ENCODE data around the gene ROR1.
"Not testable (repeated sequence)": the region's sequence is repeated elsewhere in the genome, so short reads cannot be mapped to it uniquely, and the experiment has no call there.

ROR1 gene

GRCh38 chr1:64062529-64062928 lies 288.7 kb downstream of the ROR1 start:
- no peak for DNase-seq (ENCODE audit: low read depth)

DNA sequence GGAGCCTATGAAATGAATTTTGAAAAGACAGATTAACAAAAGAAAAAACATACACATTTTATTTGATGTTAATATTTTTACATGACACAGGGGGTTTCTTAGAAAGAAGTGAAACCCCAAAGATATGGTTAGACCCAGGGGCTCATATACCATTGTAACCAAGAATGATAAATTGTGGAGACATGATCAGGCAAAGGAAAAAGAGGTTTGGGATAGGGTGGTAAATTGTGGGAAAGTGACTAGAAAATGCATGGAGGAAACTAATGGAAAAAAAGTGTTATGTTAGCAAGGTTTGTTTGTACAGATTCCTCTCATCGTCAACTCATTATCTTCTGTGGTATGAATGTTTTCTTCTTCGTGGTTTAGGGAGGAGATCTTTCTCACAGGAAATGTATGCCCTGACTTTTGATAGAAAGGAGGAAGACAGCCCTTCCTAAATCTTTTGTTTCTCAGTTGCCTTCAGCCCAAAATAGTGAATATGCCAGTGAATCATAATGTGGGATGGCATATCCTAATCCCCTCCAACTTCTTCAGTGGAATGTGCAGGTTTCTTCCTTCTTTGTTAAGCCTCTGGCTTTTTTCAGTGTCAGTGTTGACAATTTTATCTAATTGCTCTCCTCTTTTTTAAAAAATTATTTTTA lies 289.2 kb downstream of the ROR1 start:
- DNase-seq (ENCODE audit: low read depth): no peak

DNA sequence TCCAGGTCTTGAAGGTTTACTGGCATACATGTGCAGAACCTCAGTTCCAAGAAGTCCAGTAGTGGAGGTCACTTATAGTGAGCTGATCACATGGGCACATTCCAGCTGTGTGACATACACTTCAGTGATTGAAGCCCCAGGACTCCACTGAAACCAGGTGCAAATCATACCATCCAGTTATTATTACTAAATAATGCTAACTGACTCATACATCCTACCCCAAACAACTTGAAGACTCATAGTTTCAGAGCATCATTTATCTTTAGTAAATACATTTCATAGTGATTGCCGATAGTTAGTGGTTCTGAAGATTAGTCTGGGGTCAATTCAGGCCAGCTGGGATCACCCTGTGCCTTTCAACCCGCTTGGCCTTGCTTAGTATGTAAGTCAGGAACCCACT lies 291.8 kb downstream of the ROR1 start:
- no peak for DNase-seq (ENCODE audit: low read depth)

GRCh38 chr1:64072089-64072793 lies 298.4 kb downstream of the ROR1 start:
- DNase-seq (ENCODE audit: low read depth): no peak

DNA sequence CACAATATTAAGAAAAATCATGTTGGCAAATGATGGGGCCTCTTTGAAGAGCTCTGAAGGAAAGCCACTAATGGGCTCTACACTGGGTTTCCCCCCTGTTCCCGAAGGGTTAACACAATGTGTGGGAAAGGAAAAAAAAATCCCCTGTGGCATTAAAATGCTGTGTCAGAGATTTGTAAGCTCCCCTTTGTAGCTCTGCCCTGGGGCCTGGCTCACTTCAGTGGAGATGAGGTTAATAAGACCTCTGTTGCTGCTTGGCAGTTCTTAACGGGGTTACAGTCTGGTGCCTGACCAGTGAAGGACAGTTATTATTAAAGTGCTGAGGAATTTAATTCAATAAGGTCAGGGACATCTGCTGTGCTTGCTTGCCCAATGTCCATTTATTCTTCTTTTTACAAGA lies 299.9 kb downstream of the ROR1 start:
- no peak for DNase-seq (ENCODE audit: low read depth)

DNA sequence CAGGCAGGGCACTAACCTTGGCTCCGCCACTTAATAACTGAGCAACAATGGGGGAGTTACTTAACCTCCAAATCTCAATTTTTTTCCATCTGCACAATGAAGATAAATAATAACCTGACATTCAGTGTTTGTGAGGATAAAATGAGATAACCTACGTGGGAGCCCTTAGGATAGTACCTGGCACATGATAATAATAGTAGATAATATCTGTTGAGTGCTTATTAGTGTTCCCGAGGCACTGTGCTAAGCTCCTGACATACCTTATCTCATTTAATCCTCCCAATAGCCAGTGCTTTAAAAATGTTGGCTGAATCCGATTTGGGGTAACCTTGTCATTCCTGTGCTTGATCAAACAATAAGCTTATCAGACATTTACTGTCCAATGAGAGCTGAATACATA lies 300.9 kb downstream of the ROR1 start:
- DNase-seq (ENCODE audit: low read depth): no peak

GRCh38 chr1:64077281-64077940 lies 303.6 kb downstream of the ROR1 start:
- DNase-seq (ENCODE audit: low read depth): no peak

DNA sequence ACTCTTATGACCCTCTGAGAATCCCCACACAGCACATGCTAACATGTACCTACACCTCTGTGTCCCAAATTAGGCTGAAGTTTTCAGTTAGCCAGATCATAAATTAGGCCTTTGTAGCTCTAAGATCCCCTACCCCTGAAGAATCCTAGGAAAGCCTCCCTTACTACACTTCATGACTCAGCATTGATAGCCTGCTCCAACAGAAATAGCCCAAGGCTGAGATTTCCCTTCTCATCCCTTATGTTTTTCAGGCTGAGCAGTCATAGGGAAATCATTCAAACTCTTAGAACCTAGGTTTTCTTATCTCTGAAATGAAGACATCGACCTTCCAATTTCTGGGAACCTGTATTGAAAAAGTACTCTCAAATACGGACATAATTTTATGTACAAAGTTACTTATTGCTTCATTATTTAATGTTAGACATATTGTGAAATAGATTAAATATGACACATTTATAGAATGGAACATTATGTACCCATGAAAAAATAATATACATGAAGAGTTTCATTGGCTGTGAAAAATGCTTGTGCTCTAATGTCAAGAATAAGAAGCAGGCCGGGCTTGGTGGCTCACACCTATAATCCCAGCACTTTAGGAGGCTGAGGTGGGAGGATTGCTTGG lies 307.2 kb downstream of the ROR1 start:
- DNase-seq (ENCODE audit: low read depth): no peak

- peak; percentile 43 for DNase-seq (ENCODE audit: low read depth)
These were observed 308.6 kb downstream of the ROR1 start for GRCh38 chr1:64082459-64082858.

GRCh38 chr1:64084451-64084850 lies 310.6 kb downstream of the ROR1 start:
- no peak for DNase-seq (ENCODE audit: low read depth)

DNA sequence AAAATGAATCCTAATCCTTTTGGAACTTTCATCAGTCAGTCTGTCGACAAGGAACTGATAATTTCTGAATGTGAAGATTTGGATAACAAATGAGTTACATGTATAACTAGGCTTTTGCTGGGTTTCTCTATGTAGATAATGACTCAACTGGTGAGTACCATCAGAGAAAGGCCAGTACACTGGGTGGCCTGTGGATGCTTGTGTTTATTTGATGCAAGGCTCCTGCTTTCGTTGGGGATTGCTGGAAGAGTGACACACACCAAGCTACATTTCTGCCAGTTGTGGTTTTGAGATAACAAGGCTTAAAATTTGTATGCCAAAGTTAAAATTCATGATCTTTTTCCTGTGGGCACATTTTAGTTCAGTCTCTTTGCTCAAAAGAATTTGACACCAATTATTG lies 314.0 kb downstream of the ROR1 start:
- DNase-seq (ENCODE audit: low read depth): no peak

DNA sequence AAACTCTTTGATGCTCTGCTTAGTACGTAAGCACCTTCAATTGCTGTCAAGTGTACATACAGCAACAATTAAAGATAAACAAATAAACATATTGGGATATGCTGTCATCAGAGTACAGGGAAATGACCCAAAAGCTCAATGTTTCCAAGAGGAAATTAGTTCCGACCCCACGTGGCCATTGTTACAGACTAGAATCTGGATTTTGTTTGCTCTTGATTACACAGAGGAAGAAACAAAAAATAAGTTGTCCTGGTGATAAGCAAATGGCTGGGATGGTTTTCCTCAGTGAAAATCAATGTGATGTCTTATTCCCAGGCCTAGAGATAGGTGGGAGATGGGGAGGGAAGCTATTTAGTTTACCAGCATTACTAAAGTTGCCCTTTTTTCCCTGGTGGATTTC lies 316.6 kb downstream of the ROR1 start:
- DNase-seq (ENCODE audit: low read depth): no peak

DNA sequence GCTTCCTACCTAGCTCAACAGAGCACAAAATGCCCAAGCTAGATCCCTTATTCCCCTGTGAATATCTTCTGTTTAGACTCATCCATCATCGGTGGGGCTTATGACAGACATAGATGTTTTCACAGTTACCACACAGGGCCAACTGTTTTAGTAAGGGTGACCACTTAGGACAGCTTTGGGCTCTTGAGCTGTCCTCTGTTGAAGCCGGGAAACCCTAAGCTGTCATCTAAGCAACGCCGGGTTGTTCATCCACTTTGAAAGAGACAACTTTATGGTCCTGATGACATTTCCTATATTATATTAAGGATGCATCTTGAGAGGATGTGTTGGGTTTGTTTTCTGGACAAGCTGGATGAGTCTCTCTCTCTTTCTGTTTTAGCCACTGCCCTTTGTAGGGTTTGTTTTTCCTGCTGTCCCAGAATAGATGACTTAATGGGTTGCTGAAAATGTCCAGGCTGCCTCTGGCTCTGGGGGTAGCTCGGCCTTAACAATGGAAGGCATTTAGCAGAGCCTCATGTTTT lies 319.1 kb downstream of the ROR1 start:
- no peak for DNase-seq (ENCODE audit: low read depth)

DNA sequence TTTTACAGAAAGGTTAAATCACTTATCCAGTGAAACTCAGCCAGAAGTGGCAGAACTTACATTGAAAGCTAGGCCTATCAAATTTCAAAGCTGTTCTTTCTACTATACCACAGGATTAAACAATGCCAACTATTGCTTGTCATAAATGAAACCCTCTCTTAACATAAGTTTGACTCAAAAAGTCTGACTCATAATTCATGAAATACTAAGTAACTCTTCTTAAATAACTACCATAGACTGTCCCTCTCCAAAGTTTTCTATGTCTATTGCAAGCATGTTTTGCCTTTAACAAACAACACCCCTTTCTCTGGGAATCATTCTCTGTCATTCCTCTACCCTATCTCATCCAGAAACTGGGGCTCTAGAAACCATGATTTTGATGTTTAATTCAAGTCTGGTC lies 320.1 kb downstream of the ROR1 start:
- no peak for DNase-seq (ENCODE audit: low read depth)

DNA sequence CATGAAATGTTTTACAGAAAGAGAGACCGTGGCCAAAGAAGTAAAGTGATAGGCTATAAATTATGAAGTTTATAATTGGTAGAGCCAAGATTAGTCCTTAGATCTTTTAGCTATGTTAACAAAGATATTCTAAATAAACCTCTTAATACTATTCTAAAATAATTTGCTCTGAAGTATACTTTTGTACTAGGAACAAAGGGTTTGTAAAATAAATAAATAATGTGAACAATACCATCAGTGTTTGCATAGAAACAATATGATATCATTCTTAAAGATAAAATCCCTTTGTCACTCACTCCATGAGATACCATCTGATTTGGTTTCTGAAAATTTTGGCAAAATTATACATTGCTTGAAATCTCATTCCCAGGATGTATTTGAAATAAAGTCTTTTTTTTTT lies 322.0 kb downstream of the ROR1 start:
- no peak for DNase-seq (ENCODE audit: low read depth)

DNA sequence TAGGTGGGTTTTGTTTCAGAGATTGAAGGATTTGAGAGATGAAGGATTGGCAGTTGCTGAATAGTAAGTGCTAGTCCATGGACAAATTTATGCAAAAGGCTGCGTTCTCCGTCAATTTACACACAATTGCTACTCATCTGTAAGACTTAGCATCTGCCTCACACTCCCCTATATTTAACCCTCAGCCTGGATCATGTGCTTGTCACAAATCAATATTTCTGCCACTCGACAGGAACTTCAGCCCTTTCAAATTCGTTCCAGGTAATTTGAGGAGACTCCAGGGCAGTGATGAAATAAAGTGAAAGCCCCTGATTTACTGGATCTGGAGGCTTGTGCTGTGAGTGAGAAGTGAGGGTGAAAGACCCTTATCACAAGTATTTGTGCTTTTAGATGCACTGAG lies 324.0 kb downstream of the ROR1 start:
- no peak for DNase-seq (ENCODE audit: low read depth)

DNA sequence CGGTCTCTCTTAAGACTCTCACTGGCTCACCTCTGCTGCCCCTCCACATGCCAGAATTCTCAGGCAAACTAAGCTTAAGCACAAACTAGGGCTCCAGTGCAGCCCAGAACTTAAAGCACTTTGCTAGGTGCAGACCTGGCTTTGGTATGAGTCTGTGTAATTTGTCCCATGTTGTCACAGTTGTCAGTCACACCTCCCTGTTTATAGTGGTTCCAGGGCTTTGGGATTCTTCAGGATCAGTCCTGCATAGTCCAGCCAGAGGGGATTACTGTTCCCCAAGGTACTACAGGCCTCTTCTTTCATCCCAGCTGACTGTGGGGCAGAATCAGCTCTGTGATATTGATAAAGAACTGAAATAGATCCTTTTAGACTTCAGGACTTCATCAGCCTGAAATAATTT lies 324.6 kb downstream of the ROR1 start:
- DNase-seq (ENCODE audit: low read depth): no peak

- no peak for DNase-seq (ENCODE audit: low read depth)
These were observed 325.2 kb downstream of the ROR1 start for GRCh38 chr1:64098846-64099582.

DNA sequence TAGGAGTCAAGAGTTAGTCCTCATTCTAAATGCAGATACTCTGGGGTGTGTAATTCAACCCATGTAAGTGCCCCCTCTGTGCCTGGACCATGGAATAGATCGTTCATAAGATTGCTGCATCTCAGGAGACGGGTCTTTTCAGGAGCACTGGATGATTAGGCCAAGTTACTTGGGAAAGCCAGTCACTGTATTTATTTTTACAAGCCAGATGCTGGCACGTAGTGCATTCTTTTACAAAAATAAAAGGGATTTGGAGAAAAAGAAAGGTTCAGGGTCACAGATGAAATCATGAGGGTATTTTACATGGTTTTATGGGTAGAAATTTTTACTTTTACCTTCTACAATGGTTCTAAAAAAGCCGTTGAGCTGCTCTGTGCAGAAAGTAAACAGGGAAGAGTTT lies 327.0 kb downstream of the ROR1 start:
- DNase-seq (ENCODE audit: low read depth): no peak

DNA sequence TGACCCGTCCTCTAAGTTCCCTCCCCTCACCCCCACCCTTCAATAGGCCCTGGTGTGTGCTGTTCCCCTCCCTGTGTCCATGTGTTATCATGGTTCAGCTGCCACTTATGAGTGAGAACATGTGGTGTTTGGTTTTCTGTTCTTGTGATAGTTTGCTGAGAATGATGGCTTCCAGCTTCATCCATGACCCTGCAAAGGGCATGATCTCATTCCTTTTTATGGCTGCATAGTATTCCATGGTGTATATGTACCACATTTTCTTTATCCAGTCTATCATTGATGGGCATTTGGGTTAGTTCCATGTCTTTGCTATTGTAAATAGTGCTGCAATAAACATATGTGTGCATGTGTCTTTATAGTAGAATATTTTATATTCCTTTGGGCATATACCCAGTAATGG lies 330.8 kb downstream of the ROR1 start:
- DNase-seq (ENCODE audit: low read depth): not testable (repeated sequence)

DNA sequence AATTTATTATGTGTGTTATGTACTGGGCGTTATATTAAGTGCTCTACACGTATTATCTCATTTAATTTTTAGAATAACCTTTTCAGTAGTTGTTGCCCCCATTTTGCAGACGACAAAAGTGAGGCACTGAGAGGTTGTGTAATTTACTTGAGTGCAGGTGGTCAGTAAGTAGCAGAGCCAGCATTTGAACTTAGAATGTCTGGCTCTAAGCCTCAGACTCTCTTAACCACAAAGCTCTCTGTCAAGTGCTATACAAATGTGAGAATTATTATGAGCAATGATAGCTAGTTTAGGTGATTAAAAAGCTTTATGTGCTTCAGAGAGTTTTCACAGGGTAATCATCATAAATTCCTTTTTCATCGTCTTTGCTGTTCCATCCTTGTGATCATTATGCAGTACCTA lies 333.3 kb downstream of the ROR1 start:
- DNase-seq (ENCODE audit: low read depth): no peak

DNA sequence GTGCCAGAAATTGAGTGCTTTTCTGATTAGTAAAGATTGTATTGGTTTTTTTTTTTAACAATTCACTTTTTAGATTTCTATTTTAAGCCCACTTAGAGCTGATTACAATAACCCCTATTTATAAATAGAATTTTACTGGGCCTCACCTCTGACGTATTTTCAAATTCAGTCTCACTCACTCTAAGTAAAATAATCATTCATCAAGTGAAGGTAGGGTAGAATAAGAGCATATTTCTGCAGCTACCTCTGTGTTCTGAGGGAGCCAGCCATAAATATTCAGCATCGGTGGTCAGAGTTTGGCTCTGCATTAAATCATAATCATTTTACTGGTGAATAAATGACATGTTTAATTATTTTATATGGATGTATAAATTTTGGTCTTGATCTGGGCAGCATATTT lies 333.8 kb downstream of the ROR1 start:
- DNase-seq (ENCODE audit: low read depth): no peak

Measured in HS-5 (cell line).